ENCODE data around the gene KLKB1.
"Not testable (repeated sequence)": the region's sequence is repeated elsewhere in the genome, so short reads cannot be mapped to it uniquely, and the experiment has no call there.

The KLKB1 gene

DNA sequence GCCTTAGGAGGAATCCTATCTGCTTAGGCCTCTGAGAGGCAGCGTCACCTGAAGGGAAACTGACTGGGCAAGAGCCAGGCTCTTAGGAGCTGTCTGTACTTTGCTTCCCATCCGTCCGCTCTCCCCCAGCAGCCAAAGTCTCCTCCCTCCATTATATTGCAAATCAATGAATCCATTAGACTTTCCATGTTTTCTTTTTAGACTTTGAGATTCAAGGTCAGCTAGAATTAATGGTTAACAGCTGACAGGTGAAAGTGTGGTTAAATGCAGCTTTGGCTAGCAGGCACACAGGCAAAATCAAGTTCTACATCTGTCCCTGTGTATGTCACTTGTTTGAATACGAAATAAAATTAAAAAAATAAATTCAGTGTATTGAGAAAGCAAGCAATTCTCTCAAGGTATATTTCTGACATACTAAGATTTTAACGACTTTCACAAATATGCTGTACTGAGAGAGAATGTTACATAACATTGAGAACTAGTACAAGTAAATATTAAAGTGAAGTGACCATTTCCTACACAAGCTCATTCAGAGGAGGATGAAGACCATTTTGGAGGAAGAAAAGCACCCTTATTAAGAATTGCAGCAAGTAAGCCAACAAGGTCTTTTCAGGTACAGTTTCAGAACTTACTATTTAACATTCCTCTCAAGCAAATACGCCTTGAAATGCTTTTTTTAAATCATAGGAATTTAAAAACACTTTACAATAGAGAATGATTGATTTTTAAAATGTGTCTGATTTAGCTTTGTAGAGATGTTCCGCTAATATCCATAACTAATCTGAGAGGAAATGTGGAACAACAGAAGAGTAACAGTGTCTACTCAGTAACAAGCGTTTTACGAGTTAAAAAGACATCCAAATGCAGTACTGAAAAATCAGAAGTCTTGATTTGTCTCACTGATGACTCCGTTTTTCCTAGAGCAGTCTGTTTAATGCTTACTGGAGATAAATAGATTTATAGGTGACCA, 38.7 kb downstream of the KLKB1 start, which contains the start of gene F11:
Gene F11, plus strand, starts transcription at position 507 of the 970 bp plus-strand sequence. CDS start 948 bp downstream, outside the sequence.
- DNase-seq (ENCODE audit: low spot score), result no peak

DNA sequence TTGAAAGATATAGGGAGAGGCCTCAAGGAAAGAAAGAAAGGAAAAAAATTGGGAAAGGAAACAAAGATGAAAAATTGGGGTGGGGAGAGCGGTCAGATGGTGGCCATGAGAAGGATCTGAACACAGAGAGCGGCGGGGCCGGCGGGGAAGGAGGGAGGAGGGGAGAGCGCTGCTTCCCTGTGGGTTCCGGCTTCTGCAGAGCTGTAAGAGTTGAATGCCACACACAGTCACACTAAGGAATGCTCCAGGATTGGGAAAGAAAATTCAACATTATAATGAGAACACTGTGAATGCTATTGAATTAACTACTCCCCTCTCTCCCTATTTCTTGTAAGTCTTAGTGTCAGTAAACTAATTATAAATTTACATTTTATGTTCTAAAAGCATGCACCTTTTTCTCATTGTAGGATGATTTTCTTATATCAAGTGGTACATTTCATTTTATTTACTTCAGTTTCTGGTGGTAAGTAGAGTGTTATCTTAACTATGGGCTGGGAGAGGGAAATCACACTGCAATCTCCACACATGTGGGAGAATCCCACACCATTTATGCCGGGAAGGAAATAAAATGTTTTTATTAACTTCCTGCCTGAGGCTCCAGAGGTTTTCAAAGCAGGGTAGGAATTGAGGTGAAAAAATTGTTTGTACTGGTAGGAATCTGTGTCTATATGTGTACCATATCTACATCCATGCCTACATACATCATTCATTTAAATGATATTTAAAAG, 39.6 kb downstream of the KLKB1 start:
- DNase-seq (ENCODE audit: low spot score), result no peak

DNA sequence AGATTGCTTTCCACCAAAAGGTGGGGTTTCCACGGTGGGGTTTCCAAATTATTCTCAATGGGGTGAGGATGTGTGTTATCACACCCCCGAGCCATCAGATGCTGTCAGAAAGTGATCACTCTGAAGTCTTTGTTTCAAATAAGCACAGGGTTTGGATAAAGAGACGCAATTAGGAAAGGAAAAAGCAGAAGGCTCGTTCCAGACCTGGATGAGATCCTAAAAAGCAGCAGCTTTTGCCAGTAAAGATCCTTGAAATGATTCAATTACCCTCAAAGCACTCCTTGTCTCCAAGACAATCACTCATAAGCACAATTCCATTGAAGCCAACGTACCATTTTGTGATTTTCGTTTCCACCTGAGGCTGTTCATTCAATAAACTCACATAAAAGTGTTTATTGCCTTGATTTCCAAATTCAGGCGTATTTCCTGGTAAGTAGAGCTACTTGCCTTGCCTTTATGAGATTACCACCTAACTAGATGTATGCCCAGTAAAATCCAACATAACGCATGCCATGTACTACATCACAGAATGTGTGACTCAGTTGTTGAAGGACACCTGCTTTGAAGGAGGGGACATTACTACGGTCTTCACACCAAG, 43.9 kb downstream of the KLKB1 start:
- DNase-seq (ENCODE audit: low spot score), result no peak

DNA sequence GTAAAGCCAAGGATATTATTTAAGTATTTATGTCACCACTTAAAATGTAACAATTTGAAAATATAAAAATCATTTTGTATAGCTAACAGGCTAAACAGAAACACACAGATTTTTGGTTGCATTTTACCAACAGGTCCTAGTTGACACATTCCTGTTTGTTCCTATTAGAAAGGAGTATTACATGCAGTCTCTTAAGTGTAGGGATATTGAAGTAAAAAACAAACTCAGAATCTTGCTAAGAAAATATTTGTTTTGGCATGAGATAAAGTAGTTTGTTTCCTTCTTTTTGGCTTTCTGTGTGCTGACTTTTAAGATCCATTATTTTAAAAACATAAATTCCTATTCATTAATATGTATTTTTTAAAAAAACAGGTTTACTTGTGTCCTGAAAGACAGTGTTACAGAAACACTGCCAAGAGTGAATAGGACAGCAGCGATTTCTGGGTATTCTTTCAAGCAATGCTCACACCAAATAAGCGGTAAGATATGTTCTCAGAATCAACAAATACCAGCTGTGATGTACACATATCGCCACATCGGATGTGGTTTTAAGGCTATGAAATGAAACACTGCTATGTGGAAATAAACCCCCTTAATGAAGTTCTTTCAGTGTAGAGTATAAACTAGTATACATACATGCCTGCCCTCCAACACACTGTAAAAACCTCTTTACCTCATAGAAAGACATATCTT, 45.5 kb downstream of the KLKB1 start:
- no peak for DNase-seq (ENCODE audit: low spot score)

DNA sequence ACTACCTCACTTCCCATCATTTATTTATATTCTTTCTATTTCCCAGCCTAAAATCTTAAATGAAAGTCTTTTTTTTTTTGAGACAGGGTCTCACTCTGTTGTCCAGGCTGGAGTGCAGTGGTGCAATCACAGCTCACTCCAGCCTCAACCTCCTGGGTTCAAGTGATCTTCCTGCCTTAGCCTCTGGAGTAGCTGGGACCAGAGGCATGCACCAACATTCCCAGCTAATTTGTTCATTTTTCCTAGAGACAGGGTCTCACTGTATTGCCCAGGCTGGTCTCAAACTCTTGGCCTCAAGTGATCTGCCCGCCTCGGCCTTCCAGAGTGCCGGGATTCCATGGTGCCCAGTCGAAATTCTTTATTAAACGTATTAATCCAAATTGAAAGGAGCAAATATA, 46.1 kb downstream of the KLKB1 start:
- DNase-seq (ENCODE audit: low spot score), result not testable (repeated sequence)

DNA sequence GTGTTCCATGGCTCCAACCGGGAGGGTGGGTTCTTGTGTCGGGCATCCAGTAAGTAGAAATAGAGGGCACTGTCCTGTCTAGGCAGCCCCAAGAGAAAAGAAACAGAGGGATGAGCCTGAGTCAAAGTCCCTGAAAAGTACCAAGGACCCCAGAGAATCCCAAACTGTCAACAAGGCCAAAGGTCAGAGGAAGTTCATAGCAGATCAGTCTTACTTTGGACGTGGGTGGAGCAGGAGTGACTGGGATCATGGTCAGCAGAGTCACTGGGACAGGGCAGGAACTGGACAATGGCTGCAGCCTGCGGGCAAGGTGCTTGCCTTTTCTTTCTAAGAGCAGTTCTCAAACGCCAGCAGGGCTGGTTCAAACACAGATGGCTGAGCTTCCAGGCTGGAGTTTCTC, 56.0 kb downstream of the KLKB1 start:
- no peak for DNase-seq (ENCODE audit: low spot score)

DNA sequence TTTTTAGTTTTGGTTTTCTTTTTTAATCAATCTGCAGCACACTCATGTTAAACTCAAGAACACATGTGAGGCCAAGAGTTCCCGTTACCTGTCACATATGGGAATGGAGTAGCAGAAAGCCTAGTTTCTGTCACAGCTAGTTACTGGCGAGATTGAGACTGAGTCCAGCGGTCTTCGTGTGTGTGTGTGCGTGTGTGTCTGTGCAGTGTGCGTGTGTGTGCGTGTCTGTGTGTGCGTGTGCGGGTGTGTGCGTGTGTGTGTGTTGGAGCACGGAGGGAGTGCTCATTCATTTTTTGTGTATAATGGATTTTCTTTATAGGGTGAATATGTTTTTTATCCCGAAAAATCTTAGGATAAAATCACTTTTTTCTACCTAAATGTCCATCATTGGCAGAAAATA, 57.8 kb downstream of the KLKB1 start:
- DNase-seq (ENCODE audit: low spot score), result no peak

DNA sequence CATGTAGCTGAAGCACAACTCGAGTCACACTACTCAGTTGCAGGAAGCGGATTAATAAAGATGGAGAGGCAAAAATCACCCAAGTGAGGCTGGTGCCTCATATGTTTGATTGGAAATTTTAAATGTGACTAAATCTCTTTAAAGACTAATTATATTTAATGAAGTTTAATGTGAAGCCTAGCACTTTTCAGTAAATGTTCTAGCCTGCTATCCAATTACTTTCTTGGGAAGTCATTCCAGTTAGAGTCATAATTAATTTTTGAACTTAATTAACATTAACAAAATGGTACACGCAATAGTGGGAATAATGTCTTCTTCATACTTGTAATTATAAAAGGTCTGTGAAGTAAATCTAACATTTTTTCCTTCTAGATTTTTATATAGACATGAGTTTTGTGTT, 59.3 kb downstream of the KLKB1 start:
- DNase-seq (ENCODE audit: low spot score), result no peak

DNA sequence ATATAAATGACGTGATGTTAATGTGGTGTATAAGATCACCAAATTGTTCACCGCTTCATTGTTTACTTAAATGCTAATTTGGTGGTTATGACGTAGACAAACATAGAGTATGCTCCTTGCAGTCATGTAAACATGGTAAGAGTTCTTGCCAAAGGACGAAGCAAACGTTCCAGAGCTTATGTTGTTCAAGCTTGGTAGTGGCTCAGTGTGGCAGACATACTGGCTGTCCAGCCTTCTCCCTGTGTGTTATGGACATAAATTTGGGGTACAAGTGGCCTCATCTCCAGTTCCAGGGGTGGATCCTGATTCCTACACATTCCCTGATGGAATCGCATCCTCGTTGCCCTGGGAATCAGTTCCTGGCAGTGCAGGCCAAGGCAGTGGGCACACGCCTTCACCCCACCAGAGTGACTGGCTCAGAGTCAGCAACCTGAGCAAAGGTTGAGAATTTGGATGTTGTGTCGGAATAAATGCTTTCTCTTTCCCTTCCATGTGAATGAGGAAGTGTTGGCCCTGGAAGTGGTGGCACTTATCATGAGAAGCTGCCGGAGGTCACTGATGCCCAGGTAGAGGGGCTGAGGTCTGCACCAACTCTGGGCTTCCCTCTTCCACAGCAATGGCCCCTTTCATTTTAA, 64.1 kb downstream of the KLKB1 start:
- no peak for DNase-seq (ENCODE audit: low spot score)

DNA sequence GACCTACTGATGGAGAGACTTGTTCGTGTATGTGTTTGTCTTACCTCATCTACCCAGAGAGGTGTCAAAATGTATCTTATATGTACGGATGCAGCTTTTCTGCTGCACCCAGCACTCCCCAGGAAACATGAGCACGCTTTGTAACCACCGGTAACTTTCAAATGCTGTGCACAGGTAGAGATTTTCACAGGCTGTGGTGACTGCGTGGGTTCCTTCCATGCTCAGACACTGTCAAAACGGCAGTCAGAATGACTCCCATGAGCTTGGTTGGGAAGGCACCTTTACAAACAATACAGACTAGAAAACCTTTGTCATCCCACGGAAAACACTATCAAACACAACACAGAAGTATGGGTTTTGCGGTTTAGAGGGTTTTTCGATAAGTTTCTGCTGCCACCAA, 66.9 kb downstream of the KLKB1 start:
- DNase-seq (ENCODE audit: low spot score), result no peak

DNA sequence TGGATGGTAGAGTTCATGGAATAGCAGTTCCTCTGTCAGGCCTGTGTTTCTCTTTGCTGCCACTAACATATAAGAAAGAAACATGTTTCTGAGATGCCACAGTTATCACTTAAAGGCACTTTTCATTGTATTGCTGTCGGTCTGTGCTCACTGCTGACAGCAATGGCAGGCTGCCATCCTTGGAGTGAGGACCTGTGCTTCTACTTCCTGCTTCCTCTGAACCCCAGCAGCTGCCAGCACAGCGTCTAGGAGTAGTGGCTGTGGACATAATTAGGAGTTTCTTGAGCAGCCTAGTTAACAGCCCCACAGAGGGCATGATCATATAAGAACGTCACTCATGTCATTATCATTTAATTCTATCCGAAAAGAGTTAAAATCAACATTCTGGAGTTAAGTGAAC, 69.2 kb downstream of the KLKB1 start:
- no peak for DNase-seq (ENCODE audit: low spot score)

DNA sequence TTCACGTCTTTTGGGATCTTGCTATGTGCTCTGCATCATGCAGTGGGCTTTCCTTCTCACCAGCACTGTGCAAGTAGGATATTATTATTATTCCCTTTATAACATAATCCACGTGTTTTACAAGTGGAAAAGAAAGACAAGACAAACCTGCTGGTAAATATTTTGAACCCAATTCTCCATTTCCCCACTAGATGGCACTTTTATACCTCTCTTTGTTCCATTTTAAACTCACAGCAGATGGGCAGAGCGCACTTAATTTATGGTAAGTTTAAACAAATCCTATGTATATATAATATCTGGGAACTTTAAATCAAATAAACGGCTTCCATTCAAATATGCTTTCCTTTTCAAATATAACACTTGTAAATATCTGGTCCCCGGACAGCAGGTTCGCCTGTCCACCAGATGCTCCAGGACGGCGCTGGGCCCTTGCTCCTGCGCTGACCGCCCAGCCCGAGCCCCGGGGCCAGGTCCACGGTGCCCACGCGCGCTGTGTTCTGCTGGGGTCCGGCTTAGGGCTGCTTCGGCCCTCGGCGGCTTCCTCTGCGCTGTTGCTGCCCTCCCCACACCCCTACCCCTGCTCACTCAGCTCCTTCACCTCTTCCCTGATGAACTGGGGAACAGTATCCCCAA, 69.8 kb downstream of the KLKB1 start:
- DNase-seq (ENCODE audit: low spot score), result peak; percentile 7

DNA sequence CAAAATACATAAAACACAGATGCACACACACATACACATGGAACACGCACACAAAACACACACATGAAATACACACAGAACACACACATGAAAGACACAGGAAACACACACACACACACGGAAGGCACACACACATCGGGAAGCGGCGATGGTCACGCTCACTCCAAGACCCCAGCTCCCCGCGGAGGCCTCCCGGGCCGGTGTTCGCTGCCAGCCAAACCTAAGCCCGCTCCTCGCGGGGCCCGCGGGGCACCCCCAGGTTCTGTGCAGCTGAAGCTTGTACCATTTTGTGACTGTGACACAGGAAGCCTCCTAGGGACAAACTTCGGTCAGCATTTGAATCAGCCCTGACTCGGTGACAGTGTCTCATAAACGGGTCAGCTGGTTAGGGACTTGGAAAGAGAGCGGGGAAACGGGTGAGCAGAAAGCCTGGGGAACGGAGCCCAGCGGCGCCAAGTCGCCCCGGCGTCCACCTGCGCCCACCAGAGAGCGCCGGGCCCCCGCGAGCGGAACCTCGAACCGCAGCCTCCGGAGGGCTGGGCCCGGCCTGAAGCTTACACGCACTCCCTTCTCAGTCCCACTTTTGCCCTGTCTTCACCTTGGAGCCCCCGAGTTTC, 70.8 kb downstream of the KLKB1 start:
- DNase-seq (ENCODE audit: low spot score), result no peak

DNA sequence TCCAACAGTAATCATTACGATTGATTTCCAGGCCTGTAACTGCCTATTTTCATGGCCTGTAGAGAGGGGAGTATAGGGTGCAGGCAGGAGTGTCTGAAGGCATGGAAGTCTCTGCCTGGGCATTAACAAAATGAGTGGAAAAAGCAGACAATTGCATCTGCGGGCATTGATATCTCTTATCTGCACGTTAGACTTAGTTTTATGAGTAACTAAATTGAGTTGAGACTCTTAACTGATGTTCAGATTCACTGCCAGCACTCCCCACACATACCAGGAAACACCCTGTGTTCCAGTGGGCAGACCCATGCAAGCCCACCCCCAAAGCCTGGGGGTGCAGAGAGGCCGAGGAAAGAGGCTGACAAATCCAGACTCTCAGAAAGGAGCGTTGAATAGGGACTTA, 72.0 kb downstream of the KLKB1 start:
- DNase-seq (ENCODE audit: low spot score), result no peak

DNA sequence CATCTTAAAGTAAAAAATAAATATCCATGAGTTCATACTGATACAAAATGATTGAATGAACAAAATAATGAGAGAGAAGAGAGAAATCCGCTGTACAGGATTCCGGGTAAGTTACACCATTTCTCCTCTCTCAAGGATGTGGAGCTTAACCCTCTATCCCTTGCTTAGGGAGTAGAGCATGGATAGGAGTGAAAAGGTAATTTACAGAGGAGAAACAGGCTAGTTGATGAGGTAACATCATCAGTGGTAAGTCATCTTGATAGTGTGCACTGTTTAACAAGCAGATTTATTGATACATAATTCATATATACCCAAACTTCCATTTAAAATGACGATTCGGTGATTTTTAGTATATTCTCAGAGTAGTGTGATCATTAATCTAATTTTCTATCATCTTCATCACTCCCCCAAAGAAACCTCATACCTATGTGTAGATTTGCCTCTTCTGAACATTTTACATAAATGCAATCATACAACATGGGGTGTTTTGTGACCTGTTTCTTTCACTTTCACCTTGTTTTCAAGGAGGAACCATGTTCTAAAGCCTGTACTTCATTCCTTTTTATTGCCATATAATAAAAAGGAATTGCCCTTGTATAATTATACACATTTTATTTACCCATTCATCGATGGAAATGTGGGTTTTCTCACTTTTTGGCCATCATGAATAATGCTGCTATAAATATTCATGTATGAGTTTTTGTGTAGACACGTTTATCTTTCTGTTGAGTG, 73.5 kb downstream of the KLKB1 start:
- no peak for DNase-seq (ENCODE audit: low spot score)

DNA sequence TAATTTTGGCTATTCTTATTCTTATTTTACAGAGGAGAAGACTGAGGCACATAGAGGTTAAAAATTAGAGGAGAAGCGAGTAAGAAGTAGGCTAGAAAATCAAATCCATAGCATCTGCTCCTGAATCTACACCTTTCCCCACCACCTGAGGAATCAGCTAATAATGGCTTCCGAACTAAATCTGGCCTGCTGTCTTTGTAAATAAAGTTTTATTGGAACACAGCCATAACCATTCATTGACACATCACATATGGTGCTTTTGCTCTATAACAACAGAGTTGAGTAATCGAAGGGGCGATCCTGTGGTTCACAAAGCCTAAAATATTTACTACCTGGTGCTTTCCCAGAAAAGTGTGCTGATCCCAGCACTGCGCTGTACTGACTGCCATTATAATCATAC, 76.9 kb downstream of the KLKB1 start:
- DNase-seq (ENCODE audit: low spot score), result no peak

DNA sequence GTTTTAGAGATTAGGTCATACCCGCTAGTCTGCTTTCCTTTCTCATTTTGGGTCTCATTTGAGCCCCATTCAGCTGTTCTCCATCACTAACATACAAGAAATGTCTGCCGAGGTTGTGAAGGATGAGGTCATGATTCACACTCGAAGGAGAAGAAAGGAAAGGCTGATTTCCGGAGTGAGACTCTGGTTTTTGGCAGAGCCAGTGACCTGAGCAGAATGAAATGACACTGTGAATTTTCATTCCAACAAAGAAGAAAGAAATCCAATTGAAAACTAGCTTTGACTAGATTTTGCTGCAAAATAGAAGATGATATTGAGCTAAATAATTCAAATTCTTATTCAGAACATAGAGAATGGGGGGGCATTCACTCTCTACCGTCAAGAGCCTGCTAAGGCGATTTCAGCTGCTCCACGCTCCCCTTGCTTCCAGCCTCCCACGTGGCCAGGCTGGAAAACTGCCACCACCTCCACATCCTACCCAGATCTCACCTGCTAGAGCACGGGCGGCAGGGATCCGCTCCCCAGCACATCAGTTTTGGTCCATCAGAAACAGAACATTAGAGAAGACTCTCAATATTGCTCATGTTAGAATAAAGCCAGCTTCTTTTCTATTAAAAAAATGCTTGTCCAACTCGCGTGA, 77.7 kb downstream of the KLKB1 start:
- DNase-seq (ENCODE audit: low spot score), result no peak

DNA sequence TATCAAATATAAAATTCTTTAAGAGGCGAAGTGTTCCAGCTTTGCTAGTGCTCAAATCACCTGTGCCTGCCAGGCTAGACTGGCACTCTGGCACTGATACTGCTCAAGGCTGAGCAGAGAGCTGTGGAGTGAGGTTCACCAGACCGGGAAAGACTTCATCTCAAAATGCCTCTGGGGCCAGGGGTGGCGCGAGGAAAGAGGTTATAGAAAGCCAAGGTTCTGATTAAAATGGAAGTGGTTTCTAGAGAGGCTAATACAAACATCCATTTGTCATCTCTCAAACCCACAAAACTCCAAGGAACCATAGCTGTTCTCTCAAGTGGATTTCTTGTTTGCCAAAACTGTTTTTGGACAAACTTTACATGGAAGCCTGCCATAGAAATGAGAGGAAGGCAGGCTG, 80.2 kb downstream of the KLKB1 start:
- no peak for DNase-seq (ENCODE audit: low spot score)

DNA sequence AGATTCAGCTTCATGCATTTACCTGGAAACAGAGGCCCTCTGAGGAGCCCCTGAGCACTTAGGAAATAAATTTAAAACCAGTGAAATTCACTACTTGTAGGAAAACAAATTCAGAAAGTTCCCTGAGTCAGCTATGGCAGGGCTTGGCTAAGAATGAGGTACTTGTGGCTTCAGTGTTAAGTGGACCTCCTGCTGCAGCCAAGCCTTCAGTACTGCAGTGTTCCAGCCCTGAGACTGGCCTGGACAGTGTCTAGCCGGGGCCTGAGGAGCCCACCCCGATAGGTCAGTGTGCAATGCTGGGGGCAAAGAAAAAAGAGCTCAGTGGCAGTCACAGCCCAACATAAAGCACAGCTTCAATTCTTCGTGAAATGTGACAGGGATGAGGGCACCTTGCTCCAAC, 80.6 kb downstream of the KLKB1 start:
- DNase-seq (ENCODE audit: low spot score), result no peak

All from hematopoietic multipotent progenitor cell treated with erythropoietin and hydrocortisone succinate and interleukin-3 and kit ligand, for 15 days (in vitro differentiated cells).